ENCODE data around the gene HES5. TPM values are rescaled to one million over a fixed set of nuclear protein-coding genes. Genes with fewer than 3 reads are reported as not detected.

The HES5 gene
- total and polyA plus RNA-seq, 2 donors (not counting 3 experiments of a cell fraction or from before 2014, with no cell fraction given), result 0.07 TPM; not detected in 1

DNA sequence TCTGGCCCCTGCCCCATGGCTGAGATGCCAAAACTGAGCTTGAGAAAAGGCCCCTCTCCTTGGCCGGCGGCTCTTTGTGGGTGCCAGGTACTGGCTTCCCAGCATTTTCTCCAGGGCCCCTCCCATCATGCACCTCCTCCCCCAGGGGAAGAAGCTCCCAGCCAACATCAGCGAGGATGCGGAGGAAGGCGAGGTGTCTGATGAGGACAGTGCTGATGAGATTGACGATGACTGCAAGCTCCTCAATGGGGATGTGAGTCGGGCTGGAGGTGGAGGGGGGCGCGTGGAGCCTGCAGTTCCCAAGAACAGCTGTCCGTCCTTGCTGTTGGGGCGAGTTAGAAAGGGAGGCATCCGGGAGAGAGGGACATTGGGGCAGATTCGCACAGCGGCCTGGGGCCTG, 40.4 kb downstream of the HES5 start:
- Histone ChIP-seq H3K9me3 (replicated peaks; ENCODE audit: control insufficient read depth, insufficient read depth, low read length) (no peaks in the 10 kb centered on the region), H3K27ac (ENCODE audit: insufficient read depth, low read depth, low read length) (no peak overlapping the region), H4K20me1 (replicated peaks; ENCODE audit: control insufficient read depth, extremely low read depth, insufficient read depth, low read length) (no peaks in the 10 kb centered on the region), H3K4me3 (replicated peaks in 1 of 3; ENCODE audit: insufficient read depth in 1 of 3, low read depth in 1 of 3, low read length in 3 of 3) (no peak overlapping the region), H2AFZ (ENCODE audit: low read depth, low read length) (no peak overlapping the region), H3K4me1 (ENCODE audit: control insufficient read depth, extremely low read depth, insufficient read depth, low read length) (no peaks in the 10 kb centered on the region), H3K9ac (replicated peaks; ENCODE audit: extremely low read depth, insufficient read depth, low read length) (no peak overlapping the region), H3K36me3 (ENCODE audit: control insufficient read depth in 2 of 2, extremely low read depth in 1 of 2, insufficient read depth in 2 of 2, low read length in 2 of 2) (no peaks in the 10 kb centered on the region), H3K4me2 (ENCODE audit: insufficient read depth, low read length) (no peak overlapping the region), H3K9me1 (replicated peaks; ENCODE audit: control insufficient read depth, extremely low read depth, insufficient read depth, low read length) (no peaks in the 10 kb centered on the region), H3K79me2 (ENCODE audit: control insufficient read depth, insufficient read depth, low read length) (no peaks in the 10 kb centered on the region), H3K27me3 (ENCODE audit: control insufficient read depth in 2 of 2, insufficient read depth in 2 of 2, low read length in 2 of 2) (no peaks in the 10 kb centered on the region)
- CTCF ChIA-PET, result no interaction called here
- FAIRE-seq, result no peak
- intact Hi-C loops (cut with micrococcal nuclease) (no loop called here), dilution Hi-C loops (cut with MboI; ENCODE audit: extremely low pct_ligation_motif_present, low sequenced_read_pairs) (no loop called here)
- POLR2A ChIA-PET, result no interaction called here
- TF ChIP-seq MYC (IDR thresholded peaks at IDR 0.05; ENCODE audit: low read depth, low read length) (no peak), EZH2 (IDR thresholded peaks at IDR 0.05; ENCODE audit: borderline replicate concordance, low read depth, low read length, severe bottlenecking) (no peak), FOS (IDR thresholded peaks at IDR 0.05; ENCODE audit: borderline replicate concordance, insufficient read depth, low read length) (no peak)
- no TSS peak for BruUV-seq (replicated peaks)
- DNase-seq (ENCODE audit: low read depth, low spot score), result no peak

GRCh38 chr1:2488688-2489087, 41.4 kb downstream of the HES5 start:
- H3K27ac ChIP-seq (ENCODE audit: insufficient read depth, low read depth, low read length), result no peak overlapping the region
- H2AFZ ChIP-seq (ENCODE audit: low read depth, low read length), result no peak overlapping the region
- no peak for TF ChIP-seq GATA2 (IDR thresholded peaks at IDR 0.05; ENCODE audit: insufficient read depth, insufficient read length, low read depth, low read length)
- no peak for TF ChIP-seq EZH2 (IDR thresholded peaks at IDR 0.05; ENCODE audit: borderline replicate concordance, low read depth, low read length, severe bottlenecking)
- TF ChIP-seq, protein P1, sequence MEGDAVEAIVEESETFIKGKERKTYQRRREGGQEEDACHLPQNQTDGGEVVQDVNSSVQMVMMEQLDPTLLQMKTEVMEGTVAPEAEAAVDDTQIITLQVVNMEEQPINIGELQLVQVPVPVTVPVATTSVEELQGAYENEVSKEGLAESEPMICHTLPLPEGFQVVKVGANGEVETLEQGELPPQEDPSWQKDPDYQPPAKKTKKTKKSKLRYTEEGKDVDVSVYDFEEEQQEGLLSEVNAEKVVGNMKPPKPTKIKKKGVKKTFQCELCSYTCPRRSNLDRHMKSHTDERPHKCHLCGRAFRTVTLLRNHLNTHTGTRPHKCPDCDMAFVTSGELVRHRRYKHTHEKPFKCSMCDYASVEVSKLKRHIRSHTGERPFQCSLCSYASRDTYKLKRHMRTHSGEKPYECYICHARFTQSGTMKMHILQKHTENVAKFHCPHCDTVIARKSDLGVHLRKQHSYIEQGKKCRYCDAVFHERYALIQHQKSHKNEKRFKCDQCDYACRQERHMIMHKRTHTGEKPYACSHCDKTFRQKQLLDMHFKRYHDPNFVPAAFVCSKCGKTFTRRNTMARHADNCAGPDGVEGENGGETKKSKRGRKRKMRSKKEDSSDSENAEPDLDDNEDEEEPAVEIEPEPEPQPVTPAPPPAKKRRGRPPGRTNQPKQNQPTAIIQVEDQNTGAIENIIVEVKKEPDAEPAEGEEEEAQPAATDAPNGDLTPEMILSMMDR (IDR thresholded peaks at IDR 0.05; ENCODE audit: extremely low read depth in 1 of 2, insufficient read depth in 1 of 2, low read depth in 1 of 2, low read length in 2 of 2), result no peak
- TF ChIP-seq, protein P2, sequence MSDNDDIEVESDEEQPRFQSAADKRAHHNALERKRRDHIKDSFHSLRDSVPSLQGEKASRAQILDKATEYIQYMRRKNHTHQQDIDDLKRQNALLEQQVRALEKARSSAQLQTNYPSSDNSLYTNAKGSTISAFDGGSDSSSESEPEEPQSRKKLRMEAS (IDR thresholded peaks at IDR 0.05; ENCODE audit: insufficient read depth, insufficient read length), result no peak
- no peak for TF ChIP-seq FOS (IDR thresholded peaks at IDR 0.05; ENCODE audit: borderline replicate concordance, insufficient read depth, low read length)
- no peak for TF ChIP-seq POLR2A (IDR thresholded peaks at IDR 0.05; ENCODE audit: low read depth, low read length)
- no peak for TF ChIP-seq JUN (IDR thresholded peaks at IDR 0.05; ENCODE audit: borderline replicate concordance, insufficient read depth, insufficient read length, low read depth)
- H4K20me1 ChIP-seq (replicated peaks; ENCODE audit: control insufficient read depth, extremely low read depth, insufficient read depth, low read length), result no peaks in the 10 kb centered on the region
- CTCF ChIA-PET, result interaction anchor here (0.6 to 1.0 kb wide), 2 partner anchors 28 to 37 kb away, joined by 3 read pairs; no protein-coding TSS in a partner anchor
- dilution Hi-C loops (cut with MboI; ENCODE audit: extremely low pct_ligation_motif_present, low sequenced_read_pairs) (no loop called here), intact Hi-C loops (cut with micrococcal nuclease) (no loop called here)
- BruUV-seq (replicated peaks), result no TSS peak
- no peaks in the 10 kb centered on the region for H3K27me3 ChIP-seq (ENCODE audit: control insufficient read depth in 2 of 2, insufficient read depth in 2 of 2, low read length in 2 of 2)
- H3K9me3 ChIP-seq (replicated peaks; ENCODE audit: control insufficient read depth, insufficient read depth, low read length), result no peaks in the 10 kb centered on the region
- H3K4me2 ChIP-seq (ENCODE audit: insufficient read depth, low read length), result no peak overlapping the region
- no peak for DNase-seq (ENCODE audit: low read depth, low spot score)
- POLR2A ChIA-PET, result no interaction called here
- no peaks in the 10 kb centered on the region for H3K4me1 ChIP-seq (ENCODE audit: control insufficient read depth, extremely low read depth, insufficient read depth, low read length)
- no peak overlapping the region for H3K4me3 ChIP-seq (replicated peaks in 1 of 3; ENCODE audit: insufficient read depth in 1 of 3, low read depth in 1 of 3, low read length in 3 of 3)
- H3K9me1 ChIP-seq (replicated peaks; ENCODE audit: control insufficient read depth, extremely low read depth, insufficient read depth, low read length), result no peaks in the 10 kb centered on the region
- no peaks in the 10 kb centered on the region for H3K36me3 ChIP-seq (ENCODE audit: control insufficient read depth in 2 of 2, extremely low read depth in 1 of 2, insufficient read depth in 2 of 2, low read length in 2 of 2)
- H3K9ac ChIP-seq (replicated peaks; ENCODE audit: extremely low read depth, insufficient read depth, low read length), result no peak overlapping the region
- no peak for FAIRE-seq
- H3K79me2 ChIP-seq (ENCODE audit: control insufficient read depth, insufficient read depth, low read length), result no peaks in the 10 kb centered on the region

All from endothelial cell of umbilical vein (primary cell).